ENCODE data around the gene PDZD2.

PDZD2 gene

DNA sequence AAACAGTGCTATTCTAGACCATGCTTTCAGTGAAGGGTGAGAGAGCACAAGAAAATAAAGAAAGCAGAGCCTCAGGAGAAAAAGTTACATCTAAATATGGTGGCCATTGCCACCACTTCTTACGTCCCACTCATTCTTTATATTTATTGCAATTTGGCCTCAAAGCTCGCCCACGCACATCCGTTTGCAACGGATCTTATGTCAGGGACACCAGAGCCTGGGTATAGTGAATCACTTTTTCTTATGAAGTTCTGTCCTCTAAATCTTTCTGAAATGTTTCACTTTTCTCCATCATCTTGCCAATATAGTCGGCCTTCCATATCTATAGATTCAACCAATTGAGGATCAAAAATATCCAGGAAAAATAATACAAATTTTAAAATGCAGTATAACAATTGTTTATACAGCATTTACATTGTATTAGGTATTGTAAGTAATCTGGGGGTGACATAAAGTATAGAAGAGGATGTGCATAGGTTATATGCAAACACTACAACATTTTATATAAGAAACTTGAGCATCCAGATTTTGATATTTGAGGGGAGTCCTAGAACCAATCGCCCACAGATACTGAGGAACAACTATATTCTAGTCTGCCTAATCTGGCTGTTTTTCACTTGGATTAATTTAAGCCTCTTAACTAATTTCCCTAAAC, 500.0 kb downstream of the PDZD2 start:
- POLR2A ChIA-PET = no interaction called here

DNA sequence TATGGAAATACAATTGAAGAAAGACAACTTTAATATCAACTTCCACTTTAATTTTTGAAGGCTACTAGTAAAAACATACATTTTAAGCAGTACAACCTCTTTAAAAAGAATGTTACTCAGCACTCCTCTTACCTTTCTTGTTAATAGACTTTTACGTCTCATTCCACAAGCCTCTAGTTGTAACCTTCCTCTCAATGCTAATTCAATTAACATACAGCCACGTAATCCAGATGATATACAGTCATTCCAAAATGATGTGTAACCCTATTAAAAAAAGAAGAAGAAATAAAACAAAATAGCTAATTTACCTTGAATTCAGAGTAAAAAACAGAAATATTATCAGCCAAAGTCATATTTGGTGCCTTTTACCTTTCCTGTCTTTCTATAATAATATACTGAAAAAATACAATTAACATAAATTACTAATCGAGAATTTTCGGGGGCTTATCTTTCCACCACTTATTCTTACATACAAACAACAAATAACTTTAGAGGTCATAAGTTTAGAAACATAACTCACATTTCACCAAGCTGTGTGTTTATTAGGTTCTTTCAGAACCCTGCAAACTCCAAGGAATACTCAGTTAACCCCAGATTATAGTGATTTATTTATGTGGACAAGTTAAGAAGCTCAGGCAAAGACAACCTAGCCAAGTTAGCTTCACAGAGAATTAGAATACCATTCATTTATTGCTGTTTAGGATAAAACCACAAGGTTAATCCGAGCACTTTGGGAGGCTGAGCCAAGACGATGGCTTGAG, 504.9 kb downstream of the PDZD2 start:
- TF ChIP-seq, protein P1, sequence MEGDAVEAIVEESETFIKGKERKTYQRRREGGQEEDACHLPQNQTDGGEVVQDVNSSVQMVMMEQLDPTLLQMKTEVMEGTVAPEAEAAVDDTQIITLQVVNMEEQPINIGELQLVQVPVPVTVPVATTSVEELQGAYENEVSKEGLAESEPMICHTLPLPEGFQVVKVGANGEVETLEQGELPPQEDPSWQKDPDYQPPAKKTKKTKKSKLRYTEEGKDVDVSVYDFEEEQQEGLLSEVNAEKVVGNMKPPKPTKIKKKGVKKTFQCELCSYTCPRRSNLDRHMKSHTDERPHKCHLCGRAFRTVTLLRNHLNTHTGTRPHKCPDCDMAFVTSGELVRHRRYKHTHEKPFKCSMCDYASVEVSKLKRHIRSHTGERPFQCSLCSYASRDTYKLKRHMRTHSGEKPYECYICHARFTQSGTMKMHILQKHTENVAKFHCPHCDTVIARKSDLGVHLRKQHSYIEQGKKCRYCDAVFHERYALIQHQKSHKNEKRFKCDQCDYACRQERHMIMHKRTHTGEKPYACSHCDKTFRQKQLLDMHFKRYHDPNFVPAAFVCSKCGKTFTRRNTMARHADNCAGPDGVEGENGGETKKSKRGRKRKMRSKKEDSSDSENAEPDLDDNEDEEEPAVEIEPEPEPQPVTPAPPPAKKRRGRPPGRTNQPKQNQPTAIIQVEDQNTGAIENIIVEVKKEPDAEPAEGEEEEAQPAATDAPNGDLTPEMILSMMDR (IDR thresholded peaks at IDR 0.05; ENCODE audit: control extremely low read depth, extremely low read depth, low read depth, missing control alignments) = no peak
- ChIA-PET CTCF (interaction anchor here (1.3 to 1.4 kb wide), 2 partner anchors 8 to 186 kb away, joined by 3 to 6 read pairs; no protein-coding TSS in a partner anchor), POLR2A (no interaction called here)
- DNase-seq (ENCODE audit: extremely low spot score) = no peak

More for the DNA sequence above, 500.0 kb downstream of the PDZD2 start:
- DNase-seq (ENCODE audit: extremely low spot score) = no peak
- TF ChIP-seq, protein P1 (IDR thresholded peaks at IDR 0.05; ENCODE audit: control extremely low read depth, extremely low read depth, low read depth, missing control alignments) = no peak
- CTCF ChIA-PET = interaction anchor here (0.8 to 1.5 kb wide), 2 partner anchors 13 to 15 kb away, joined by 3 to 4 read pairs; no protein-coding TSS in a partner anchor

DNA sequence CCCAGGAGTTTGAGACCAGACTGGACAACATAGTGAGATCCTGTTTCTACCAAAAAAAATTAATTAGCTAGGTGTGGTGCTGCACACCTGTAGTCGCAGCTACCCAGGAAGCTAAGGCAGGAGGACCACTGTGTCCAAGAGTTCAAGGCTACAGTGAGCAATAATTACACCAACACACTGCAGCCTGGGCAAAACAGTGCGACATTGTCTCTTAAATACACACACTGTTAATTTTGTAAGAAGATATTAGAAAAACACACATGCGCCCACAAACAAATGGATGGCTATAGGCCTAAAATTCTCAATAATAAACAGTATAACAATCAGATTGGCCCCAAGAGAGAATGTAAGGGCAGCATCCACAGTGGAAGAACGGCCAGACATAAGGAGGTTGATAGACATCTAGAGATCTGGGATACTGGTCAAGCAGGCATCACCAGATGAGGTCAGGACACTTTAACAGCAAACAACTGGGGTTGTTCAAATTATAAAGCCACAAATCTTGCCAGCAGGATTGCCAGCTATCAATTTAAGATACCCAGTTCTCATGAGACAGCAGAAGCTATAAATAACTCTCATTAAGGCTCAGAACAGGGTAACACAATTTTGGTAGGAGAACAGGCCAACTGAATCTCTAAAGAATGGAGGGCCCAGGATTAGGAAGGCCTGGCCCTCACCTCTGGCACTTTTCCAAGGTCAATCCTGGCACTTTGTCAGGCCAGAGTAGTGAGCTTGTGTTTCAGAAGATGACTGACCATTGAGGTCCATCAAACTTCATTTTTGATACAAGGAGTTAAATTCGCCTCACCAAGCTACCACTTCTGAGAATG, 505.7 kb downstream of the PDZD2 start:
- CTCF ChIA-PET = interaction anchor here (0.6 to 1.4 kb wide), 3 partner anchors 9 to 185 kb away, joined by 3 to 6 read pairs (median 3); no protein-coding TSS in a partner anchor
- TF ChIP-seq, protein P1 (IDR thresholded peaks at IDR 0.05; ENCODE audit: control extremely low read depth, extremely low read depth, low read depth, missing control alignments) = no peak
- POLR2A ChIA-PET = no interaction called here
- DNase-seq (ENCODE audit: extremely low spot score) = no peak

DNA sequence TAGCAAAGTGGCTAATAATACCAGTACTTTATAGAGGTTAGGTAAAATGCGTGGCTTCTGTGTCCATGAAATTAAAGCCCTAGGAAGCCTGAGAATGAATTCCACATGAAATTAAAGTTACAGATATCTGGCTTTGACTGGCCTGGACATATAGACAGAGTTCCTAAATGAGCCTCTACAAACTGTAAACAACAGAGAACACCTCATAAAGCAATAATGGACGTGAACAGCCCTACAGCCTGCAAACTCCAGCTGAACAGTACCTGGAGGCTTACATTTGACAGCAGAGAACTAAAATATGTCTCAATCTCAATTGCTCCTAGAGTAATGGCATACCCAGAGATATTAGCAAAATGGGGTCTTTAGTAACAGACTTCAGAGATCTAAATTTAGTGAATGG, 506.4 kb downstream of the PDZD2 start:
- no peak for DNase-seq (ENCODE audit: extremely low spot score)
- ChIA-PET CTCF (interaction anchor here (1.1 to 1.4 kb wide), 4 partner anchors 10 to 444 kb away, joined by 3 to 6 read pairs (median 3); no protein-coding TSS in a partner anchor), POLR2A (no interaction called here)
- TF ChIP-seq, protein P1 (IDR thresholded peaks at IDR 0.05; ENCODE audit: control extremely low read depth, extremely low read depth, low read depth, missing control alignments) = no peak

DNA sequence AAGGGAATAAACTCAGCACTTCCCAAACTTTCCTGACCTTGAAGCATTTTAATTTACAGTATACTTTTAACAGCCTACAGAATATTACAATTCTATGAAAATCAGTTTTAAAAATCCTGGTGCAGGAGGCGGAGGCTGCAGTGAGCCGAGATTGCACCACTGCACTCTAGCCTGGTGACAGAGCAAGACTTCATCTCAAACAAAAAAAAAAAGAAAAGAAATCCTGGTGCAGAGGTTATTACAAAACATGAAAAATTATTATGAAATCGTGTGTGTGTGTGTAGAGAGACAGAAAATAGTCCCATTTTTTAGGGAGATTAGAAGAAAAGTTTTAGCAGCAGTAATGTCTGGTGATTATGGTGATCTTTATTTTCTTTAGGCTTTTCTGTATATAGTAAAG, 508.3 kb downstream of the PDZD2 start:
- ChIA-PET CTCF (no interaction called here), POLR2A (no interaction called here)
- DNase-seq (ENCODE audit: extremely low spot score) = no peak
- TF ChIP-seq, protein P1 (IDR thresholded peaks at IDR 0.05; ENCODE audit: control extremely low read depth, extremely low read depth, low read depth, missing control alignments) = no peak

DNA sequence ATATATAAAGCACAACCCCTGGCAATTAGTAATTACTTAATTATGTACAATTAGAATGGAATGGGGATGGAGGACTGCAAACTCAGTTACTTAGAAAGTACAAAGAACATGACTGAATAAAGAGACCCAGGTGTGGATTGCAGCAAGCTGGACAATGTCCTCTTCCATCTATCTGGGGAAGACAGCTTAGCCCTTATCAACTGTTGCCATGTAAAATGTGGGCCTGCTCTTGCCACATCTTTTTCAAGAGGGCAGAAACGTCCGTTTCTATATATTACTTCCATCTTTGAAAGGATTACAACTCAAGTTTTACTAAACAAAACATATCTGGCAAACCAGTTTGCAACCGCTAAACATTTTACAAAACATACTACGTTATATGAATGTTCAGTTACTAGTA, 509.0 kb downstream of the PDZD2 start:
- ChIA-PET POLR2A (no interaction called here), CTCF (interaction anchor here (1.0 kb wide), 1 partner anchor 26 kb away, joined by 3 read pairs; the partner anchor contains the start of gene GOLPH3)
- TF ChIP-seq, protein P1 (IDR thresholded peaks at IDR 0.05; ENCODE audit: control extremely low read depth, extremely low read depth, low read depth, missing control alignments) = no peak
- DNase-seq (ENCODE audit: extremely low spot score) = no peak

All from GM10248 (cell line).